Measurements from ENCODE around the gene CFAP61. TPM values are rescaled to one million over a fixed set of nuclear protein-coding genes. Genes with fewer than 3 reads are reported as not detected.

Gene CFAP61
- total and polyA plus RNA-seq, 9 of the 15 experiments (the other 6 are each of a cell fraction or from before 2014, with no cell fraction given) = 0.11 TPM; not detected in 8

GRCh38 chr20:20017001-20017843 lies 35.1 kb upstream of the CFAP61 start, which contains the start of gene NAA20 (continued):
- TF ChIP-seq ZNF592 (IDR thresholded peaks at IDR 0.05) = 0 out of 2 replicates have a peak, but pooled peaks have one; percentile 27
- no peak for TF ChIP-seq RBM22 (IDR thresholded peaks at IDR 0.05; ENCODE audit: low read depth, low read length, poor library complexity, severe bottlenecking)
- TF ChIP-seq YY1 (IDR thresholded peaks at IDR 0.05; ENCODE audit: borderline replicate concordance in 1 of 3, control insufficient read depth in 1 of 3, extremely low read depth in 1 of 3, insufficient read depth in 3 of 3, insufficient read length in 1 of 3, insufficient replicate concordance in 2 of 3, low read depth in 1 of 3, low read length in 2 of 3) = peak in 1 of 3 experiments; percentile 43
- TF ChIP-seq SIX5 (IDR thresholded peaks at IDR 0.05; ENCODE audit: borderline replicate concordance in 1 of 2, insufficient read depth in 1 of 2, low read depth in 1 of 2, low read length in 2 of 2) = peak in 1 of 2 experiments; percentile 23; a peak in 2 of 4 replicates
- peak; percentile 51 for TF ChIP-seq KDM5B (IDR thresholded peaks at IDR 0.05; ENCODE audit: insufficient replicate concordance, low read depth, low read length)
- TF ChIP-seq JUND (IDR thresholded peaks at IDR 0.05; ENCODE audit: borderline replicate concordance, low read depth, low read length) = peak; percentile 24; the same call in 1 of the 2 replicates
- no peak for TF ChIP-seq JUND (tag; IDR thresholded peaks at IDR 0.05; ENCODE audit: borderline replicate concordance, low read depth, low read length)
- TF ChIP-seq CREB3L1 (IDR thresholded peaks at IDR 0.05; ENCODE audit: borderline replicate concordance, low read depth) = peak; percentile 51; the same call in 1 of the 2 replicates
- TF ChIP-seq POLR2A (conservative IDR thresholded peaks at IDR 0.05) = peak; percentile 51; the same call in 1 of the 2 replicates
- TF ChIP-seq PCBP2 (IDR thresholded peaks at IDR 0.05; ENCODE audit: low read depth, low read length, poor library complexity, severe bottlenecking) = no peak
- peak; percentile 88 for TF ChIP-seq RFX1 (IDR thresholded peaks at IDR 0.05)
- TF ChIP-seq ZNF766 (CRISPR knock-in tag; conservative IDR thresholded peaks at IDR 0.05) = 0 out of 2 replicates have a peak, but pooled peaks have one; percentile 16
- TF ChIP-seq GABPB1 (CRISPR knock-in tag; IDR thresholded peaks at IDR 0.05) = peak; percentile 97
- peak; percentile 77; the same call in 1 of the 2 replicates for TF ChIP-seq FOXJ2 (tag; IDR thresholded peaks at IDR 0.05)
- TF ChIP-seq EHMT2 (IDR thresholded peaks at IDR 0.05) = no peak
- peak; percentile 24 for TF ChIP-seq NEUROD1 (IDR thresholded peaks at IDR 0.05; ENCODE audit: borderline replicate concordance, low read depth, low read length, partially characterized antibody)
